ENCODE data around the gene MIF. TPM values are rescaled to one million over a fixed set of nuclear protein-coding genes. Genes with fewer than 3 reads are reported as not detected.
"Not testable (repeated sequence)": the region's sequence is repeated elsewhere in the genome, so short reads cannot be mapped to it uniquely, and the experiment has no call there.

The MIF gene
- polyA plus RNA-seq, 3 donors = 248 to 398 (median 342) TPM

DNA sequence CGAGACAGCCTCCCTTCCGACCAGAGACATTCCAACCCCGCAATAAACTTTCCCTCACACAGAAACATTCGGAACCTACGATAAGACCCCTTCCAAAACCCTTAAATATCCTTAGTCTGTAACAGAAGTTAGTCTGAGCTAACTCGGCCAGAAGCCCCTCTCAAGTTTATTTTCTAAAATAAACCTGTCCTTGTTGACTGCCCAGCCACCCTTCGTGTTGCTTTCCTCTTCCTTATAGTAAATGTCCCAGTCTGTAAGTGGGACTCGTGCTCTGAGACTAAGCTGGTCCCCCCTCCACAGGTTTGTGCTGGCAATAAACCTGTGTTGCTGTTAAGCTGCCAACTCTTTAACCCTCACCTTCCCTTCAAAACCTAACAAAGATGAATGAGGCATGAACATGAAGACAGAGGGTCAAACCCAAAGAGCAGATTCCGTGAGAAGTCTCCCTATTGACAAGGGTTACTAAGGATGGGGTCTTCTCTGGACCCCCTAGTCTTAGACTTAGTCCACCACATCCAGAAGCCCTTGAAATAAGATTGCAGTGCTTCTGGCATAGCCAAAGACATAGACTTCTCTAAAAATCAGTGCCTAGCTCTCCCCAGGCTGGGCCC lies 18.2 kb downstream of the MIF start:
- no peak for DNase-seq

DNA sequence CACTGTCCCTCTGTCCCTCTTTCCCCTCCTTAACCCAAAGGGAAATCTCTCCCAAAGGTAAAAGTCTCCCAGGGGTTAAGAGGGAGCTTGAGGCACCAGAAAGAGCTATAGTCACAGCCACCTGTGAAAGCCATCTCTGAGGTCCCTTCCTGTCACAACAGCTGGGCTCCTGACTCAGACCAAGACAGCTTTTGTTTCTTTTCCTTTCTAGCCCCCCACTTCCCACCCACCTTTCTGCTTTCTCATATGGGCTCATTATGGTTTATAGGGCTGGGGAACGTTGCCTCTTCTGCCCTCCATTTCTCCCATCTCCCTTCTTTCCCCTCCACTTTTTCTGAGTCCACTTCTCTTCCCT lies 19.1 kb downstream of the MIF start:
- no peak for DNase-seq

DNA sequence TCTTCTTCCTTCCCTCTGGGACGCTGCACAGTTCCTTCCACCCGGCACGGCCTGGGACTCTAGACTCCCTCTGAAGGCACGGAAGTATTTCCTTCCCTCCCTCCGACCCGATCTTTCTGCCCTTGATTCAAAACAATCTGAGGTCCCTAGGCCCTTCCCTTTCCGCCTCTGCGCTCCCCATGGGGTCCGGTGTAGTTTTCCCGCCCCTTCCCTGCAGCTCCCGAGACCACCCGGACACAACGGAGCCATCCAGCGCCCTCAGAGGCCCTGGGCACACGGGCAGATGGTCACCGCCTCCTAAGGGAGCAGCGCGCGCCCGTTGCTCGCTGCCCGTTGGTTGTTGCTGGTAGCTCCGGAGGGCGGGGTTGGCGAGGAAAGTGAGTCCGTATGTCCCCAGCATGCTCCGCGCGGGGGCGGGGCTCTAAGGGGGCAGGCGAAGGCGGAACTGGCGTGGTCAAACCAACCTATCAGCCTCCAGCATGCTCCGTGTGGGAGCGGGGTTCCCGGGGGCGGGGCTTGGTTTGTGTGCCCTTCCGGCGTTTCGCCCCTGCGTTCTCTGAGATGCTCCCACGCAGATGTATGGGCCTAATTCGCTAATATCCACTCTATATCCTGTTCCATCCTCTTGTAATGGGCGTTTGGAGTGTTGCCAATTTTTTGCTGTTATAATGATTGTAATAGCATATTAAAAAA lies 19.6 kb downstream of the MIF start:
- DNase-seq = peak; percentile 99

DNA sequence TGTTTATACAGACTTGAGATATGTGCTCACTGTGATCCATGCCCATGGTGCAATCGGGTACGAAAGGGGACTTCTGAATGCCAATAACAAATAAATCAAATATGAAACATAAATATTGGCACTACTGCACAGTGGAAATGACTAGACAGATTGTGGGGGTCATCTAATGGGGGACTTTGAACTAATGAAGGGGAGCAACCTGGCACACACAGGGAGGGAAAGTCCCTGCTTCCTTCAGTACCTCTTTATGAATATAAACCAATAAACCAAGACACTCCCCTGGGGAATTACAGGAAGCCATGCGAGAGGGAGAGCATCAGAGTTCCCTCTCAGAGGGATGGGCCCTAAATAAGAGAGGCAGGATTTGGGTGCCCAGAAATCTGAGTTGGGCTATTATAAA lies 21.1 kb downstream of the MIF start:
- no peak for DNase-seq

DNA sequence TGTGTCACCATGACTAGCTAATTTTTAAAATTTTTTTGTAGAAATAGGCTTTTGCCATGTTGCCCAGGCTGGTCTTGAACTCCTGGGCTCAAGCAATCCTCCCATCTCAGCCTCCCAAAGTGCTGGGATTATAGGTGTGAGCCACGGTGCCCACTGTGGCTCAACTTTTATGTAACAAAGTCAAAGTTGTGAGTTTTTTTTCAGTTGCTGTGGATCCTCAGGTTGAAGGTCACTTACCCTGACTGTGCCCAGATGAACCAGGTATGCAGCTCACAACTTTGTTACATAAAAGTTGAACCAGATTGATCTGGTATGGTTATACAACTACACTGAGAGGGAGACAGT lies 26.1 kb downstream of the MIF start:
- DNase-seq = not testable (repeated sequence)

DNA sequence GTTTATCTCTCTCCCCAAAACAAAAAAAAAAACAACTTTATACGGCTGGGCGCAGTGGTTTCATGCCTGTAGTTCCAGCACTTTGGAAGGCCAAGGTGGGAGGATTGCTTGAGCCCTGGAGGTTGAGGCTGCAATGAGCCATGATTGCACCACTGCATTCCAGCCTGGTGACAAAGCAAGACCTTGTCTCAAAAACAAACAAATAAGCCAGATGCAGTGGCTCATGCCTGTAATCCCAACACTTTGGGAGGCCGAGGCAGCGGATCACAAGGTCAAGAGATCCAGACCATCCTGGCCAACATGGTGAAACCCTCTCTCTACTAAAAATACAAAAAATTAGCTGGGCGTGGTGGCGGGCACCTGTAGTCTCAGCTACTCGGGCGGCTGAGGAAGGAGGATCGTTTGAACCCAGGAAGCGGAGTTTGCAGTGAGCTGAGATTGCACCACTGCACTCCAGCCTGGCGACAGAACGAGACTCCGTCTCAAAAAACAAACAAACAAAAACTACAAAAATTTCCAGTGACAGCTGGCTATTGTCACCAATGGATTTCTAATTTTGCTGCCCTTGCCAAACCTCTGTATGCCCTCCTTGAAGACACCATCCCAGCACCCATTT lies 27.5 kb downstream of the MIF start:
- not testable (repeated sequence) for DNase-seq

DNA sequence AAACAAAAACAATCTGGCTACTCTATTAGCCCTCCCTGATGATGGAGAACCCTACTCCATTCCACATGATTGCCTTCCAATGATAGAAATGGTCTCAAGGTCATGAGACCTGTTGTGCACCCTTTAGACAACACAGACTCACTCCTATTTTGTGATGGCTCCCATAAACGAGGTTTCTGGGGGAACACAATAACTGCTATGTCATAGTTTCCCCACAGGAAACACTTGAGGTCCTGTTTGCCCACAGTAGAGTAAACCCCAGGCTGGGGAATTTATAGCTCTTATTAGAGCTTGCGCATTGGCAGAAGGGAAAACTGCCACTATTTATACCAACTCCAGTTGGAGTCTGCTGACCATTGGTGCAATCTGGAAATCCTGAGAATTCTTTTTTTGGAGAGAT lies 28.7 kb downstream of the MIF start:
- DNase-seq = no peak

DNA sequence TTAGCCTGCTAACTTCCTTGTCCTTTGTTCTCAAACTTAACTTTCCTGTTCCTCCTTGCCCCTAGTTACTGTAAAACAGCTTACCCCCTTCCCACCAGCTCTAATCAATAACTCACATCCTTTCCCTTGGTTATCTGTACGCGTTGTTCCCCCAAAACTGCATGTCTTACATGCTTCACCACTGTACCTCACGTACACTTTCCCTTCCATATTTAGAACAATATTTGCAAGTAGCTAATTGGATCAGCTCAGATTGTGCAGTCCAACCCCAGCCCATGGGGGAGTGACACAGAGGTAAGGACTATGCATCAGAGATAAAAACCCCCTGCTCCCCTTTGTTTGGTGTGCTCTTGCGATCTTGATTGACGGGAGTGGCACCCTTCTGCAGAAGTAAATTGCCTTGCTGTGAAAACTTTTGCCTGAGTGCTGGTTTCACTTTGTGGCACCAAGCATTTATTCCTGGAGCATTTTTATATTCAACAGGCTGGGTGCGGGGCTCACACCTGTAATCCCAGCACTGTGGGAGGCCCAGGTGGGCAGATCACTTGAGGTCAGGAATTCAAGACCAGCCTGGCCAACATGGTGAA lies 30.9 kb downstream of the MIF start:
- no peak for DNase-seq

DNA sequence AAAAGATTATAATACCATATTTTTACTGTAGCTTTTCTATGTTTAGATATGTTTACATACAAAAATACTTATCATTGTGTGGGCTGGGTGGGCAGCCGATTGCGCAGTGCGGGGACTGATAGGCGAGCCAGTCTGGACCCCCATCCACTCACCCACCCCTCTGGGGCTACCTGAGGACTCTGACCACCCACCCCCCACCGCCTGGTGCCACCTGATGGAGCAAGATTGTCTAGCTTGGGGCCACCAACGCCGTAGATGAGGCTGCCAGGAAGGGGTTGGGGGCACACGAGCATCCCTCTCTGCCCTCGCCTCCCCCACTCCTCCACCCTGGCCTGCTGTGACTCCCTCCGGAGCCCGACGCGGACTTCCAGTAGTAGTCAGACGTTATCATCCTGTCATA lies 32.4 kb downstream of the MIF start:
- DNase-seq = no peak

DNA sequence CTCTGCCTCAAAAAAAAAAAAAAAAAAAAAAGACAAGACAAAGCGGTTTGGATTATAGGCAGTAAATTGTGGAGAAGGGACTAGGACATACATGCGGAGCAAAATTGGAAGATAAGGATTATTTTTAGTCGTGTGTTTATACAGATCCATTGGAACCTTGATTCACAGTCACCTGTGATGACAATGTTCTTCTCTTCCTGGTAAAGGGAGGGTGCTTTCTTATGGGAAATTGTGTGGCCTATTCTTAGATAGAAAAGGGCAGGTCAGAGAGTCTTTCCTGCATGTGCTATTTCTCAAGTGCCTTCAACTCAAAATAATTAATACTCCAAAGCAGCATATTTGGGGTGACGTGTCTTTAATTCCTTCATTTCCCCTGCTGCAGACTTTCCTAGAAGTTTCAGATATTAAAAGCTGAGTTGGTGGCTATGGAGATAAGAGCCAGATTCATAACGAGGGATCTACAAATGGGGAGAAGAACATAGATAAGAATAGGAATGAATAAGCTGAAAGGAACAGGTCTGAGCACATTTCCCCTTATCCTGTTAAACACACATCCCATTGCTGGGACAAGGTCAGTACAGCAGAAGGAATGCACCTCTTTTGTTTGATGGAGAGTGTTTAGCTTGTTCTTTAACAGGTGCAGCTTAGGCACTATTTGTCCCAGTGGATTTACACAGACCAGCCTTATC lies 44.3 kb downstream of the MIF start:
- DNase-seq = no peak

DNA sequence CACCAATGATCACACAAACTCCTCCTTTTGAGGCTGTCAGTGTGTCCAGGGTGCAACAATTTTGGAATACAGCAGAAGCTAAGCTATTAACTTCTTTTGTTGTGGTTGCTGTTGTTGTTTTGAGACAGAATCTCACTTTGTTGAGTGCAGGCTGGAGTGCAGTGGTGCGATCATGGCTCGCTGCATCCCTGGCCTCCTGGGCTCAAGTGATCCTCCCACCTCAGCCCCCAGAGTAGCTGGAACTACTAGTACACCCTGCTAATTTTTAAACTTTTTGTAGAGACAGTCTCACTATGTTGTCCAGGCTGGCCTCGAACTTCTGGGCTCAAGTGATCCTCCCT lies 44.8 kb downstream of the MIF start:
- DNase-seq = no peak

DNA sequence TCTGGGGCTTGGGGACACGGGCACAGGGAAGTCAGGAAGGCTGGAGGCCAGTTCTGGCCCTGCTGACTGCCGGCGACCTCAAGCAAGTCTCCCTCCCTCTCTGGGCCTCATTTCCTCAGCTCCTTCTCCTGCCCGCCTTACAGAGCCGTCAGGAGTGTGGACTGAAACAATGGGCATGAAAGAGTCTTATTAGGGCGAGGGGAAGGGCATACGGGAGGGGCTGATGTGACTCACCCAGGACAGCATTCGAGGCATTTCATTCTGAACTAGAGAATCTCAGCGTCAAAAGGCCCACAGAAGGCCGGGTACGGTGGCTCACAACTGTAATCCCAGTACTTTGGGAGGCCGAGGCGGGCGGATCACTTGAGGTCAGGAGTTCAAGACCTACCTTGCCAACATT lies 46.0 kb downstream of the MIF start:
- DNase-seq = not testable (repeated sequence)

Other genes starting within 250 kb of the MIF start
- 1 to 10 TPM; 2.5 to 5.7 (median 3.9) TPM for gene RGL4, start 203.4 kb upstream of the MIF start, polyA plus RNA-seq (ENCODE audit: insufficient read length in 3 of 3)
- 1 to 10 TPM; 6.1 to 8.6 (median 7.7) TPM for gene ZNF70, start 143.3 kb upstream of the MIF start, polyA plus RNA-seq (ENCODE audit: insufficient read length in 3 of 3)
- 1 to 10 TPM in 2 of 3 donors, under 1 TPM in 1; 0.89 to 1.3 (median 1.1) TPM for gene VPREB3, start 140.0 kb upstream of the MIF start, polyA plus RNA-seq (ENCODE audit: insufficient read length in 3 of 3)
- gene C22orf15, start 131.4 kb upstream of the MIF start, polyA plus RNA-seq (ENCODE audit: insufficient read length in 3 of 3) = 1 to 10 TPM; 2.2 to 3.7 (median 2.9) TPM
- 100 to 1,000 TPM in 1 of 3 donors, 10 to 100 TPM in 2; 81.4 to 103 (median 91.5) TPM for gene CHCHD10, start 126.4 kb upstream of the MIF start, polyA plus RNA-seq (ENCODE audit: insufficient read length in 3 of 3)
- gene MMP11, start 121.5 kb upstream of the MIF start, polyA plus RNA-seq (ENCODE audit: insufficient read length in 3 of 3) = 10 to 100 TPM; 15.3 to 21.9 (median 20.0) TPM
- gene SMARCB1, start 107.4 kb upstream of the MIF start, polyA plus RNA-seq (ENCODE audit: insufficient read length in 3 of 3) = 100 to 1,000 TPM; 171 to 218 (median 181) TPM
- 1 to 10 TPM; 4.9 to 6.4 (median 6.3) TPM for gene DERL3, start 55.4 kb upstream of the MIF start, polyA plus RNA-seq (ENCODE audit: insufficient read length in 3 of 3)
- 10 to 100 TPM; 22.8 to 68.3 (median 61.5) TPM for gene SLC2A11, start 36.5 kb upstream of the MIF start, polyA plus RNA-seq (ENCODE audit: insufficient read length in 3 of 3)
- 10 to 100 TPM; 13.7 to 19.4 (median 14.8) TPM for gene GSTT2B, start 66.8 kb downstream of the MIF start, polyA plus RNA-seq (ENCODE audit: insufficient read length in 3 of 3)
- 10 to 100 TPM in 2 of 3 donors, 1 to 10 TPM in 1; 6.4 to 13.1 (median 10.8) TPM for gene DDTL, start 72.5 kb downstream of the MIF start, polyA plus RNA-seq (ENCODE audit: insufficient read length in 3 of 3)
- gene DDT, start 80.1 kb downstream of the MIF start, polyA plus RNA-seq (ENCODE audit: insufficient read length in 3 of 3) = 10 to 100 TPM; 73.9 to 90.9 (median 90.2) TPM
- gene GSTT2, start 85.8 kb downstream of the MIF start, polyA plus RNA-seq (ENCODE audit: insufficient read length in 3 of 3) = 1 to 10 TPM; 1.0 to 1.9 (median 1.3) TPM
- gene GSTT4, start 111.1 kb downstream of the MIF start, polyA plus RNA-seq (ENCODE audit: insufficient read length in 3 of 3) = not detected
- gene CABIN1, start 116.9 kb downstream of the MIF start, polyA plus RNA-seq (ENCODE audit: insufficient read length in 3 of 3) = 10 to 100 TPM; 55.6 to 66.7 (median 63.5) TPM

All from renal pelvis (tissue), 4 donors.